Pancreas (tissue), 10 donors: ENCODE data around the gene SRP14. TPM values are rescaled to one million over a fixed set of nuclear protein-coding genes. Genes with fewer than 3 reads are reported as not detected.

Experiments
- ATAC-seq, 4 donors: fragments of 200-7000 bp; cut with Tn5 transposase; one replicate each; pipeline versions ENCODE4 v1.8.0 to v1.9.1; 2020; ENCODE audit warnings: mild to moderate bottlenecking in 4 of 4, moderate library complexity in 4 of 4
- DNase-seq, 6 donors: peaks; one replicate each; pipeline ENCODE4 v3.0.0-alpha.2; 2020
- FAIRE-seq: peaks from 2 replicates; lab custom pipeline; 2012; peaks lifted over from hg19 to GRCh38; lab: Jason Lieb, UNC
- H3K27ac ChIP-seq, 4 donors: fragments of 200-600 bp; sonication (generic); 1 replicate in 3 of 4; 2 replicates in 1 of 4; pipeline versions ENCODE4 v1.5.0 to v1.8.0; 2020
- H3K27me3 ChIP-seq, 4 donors: fragments of 200-600 bp; one replicate each; pipeline ENCODE4 v1.8.0; 2021
- H3K36me3 ChIP-seq, 3 donors: fragments of 200-600 bp; sonication (generic) in 1 of 3; one replicate each; pipeline versions ENCODE4 v1.5.0 to v1.8.0; 2020 to 2021
- H3K4me1 ChIP-seq, 3 donors: fragments of 200-600 bp; one replicate each; pipeline ENCODE4 v1.8.0; 2021
- H3K4me3 ChIP-seq, 4 donors: fragments of 200-600 bp; sonication (generic) in 2 of 4; one replicate each; pipeline versions ENCODE4 v1.5.0 to v1.8.0; 2020 to 2021
- H3K9me3 ChIP-seq, 4 donors: fragments of 200-600 bp; one replicate each; pipeline ENCODE4 v1.8.0; 2021
- WGBS, 2 donors: extraction: QIAGEN DNeasy Blood & Tissue Kit; methylation state at CpG; one replicate each; pipeline ENCODE4 v1.1.7; 2013; 5-methylcytosine and 5-hydroxymethylcytosine counted together
- intact Hi-C, 3 donors: fragments of 100-400 bp; cut with DNase I; formaldehyde crosslinking; loops; one replicate each; pipeline versions ENCODE4 v1.11.1 to v1.14.2; 2022
- polyA plus RNA-seq, 2 donors: library from polyadenylated mRNA; stranded (reverse); fragments of 200-250 nt; gene quantifications; one replicate each; pipeline ENCODE4 v1.2.3, GENCODE V29; 2013
- total RNA-seq, 6 donors: library from RNA; stranded (reverse); fragmentation: NEBNext Ultra II Directional in 4 of 6; extraction: Animal tissue kit (Norgen Biotek cat#: 25700) in 4 of 6; gene quantifications; one replicate each; pipeline versions ENCODE4 v1.2.1 to v1.2.4, GENCODE V29; 2021 to 2023
- TF ChIP-seq, protein P1 (sequence below), 4 donors: fragments of 200-600 bp; sonication (generic) in 3 of 4; IDR thresholded peaks; one replicate each; pipeline versions ENCODE4 v1.5.0 to v1.8.0; 2021; ENCODE audit warnings: antibody characterized with exemption in 4 of 4
- donor health status: healthy with polysubstance abuse.
- donor health status: DM: no; HTN: no; CAD: no; lungs with moderate emphysema.
- donor health status: DM: no; HTN: no; CAD: no.
- donor health status: control.
- donor health status: control.
- donor health status: Bipolar disorder and iron deficiency.
- donor health status: DM: yes; HTN: yes; CAD: no.
- donor health status: DM: no; HTN: no; CAD: no.
- donor health status: DM: no; HTN: no; CAD: no.
- donor health status: DM: yes; HTN: yes; CAD: no.

SRP14 gene
- total and polyA plus RNA-seq, 8 donors, result 42.7 to 198 (median 63.1) TPM

- peaks cover 10 to 34% (median 16%) of the 10 kb centered on the region in 3 donors for H3K4me1 ChIP-seq
- intact Hi-C loops, result no loop called here
- H3K4me3 ChIP-seq, result no peak overlapping the region
- no peak for ATAC-seq
- no peaks in the 10 kb centered on the region for H3K9me3 ChIP-seq
- TF ChIP-seq, protein P1, sequence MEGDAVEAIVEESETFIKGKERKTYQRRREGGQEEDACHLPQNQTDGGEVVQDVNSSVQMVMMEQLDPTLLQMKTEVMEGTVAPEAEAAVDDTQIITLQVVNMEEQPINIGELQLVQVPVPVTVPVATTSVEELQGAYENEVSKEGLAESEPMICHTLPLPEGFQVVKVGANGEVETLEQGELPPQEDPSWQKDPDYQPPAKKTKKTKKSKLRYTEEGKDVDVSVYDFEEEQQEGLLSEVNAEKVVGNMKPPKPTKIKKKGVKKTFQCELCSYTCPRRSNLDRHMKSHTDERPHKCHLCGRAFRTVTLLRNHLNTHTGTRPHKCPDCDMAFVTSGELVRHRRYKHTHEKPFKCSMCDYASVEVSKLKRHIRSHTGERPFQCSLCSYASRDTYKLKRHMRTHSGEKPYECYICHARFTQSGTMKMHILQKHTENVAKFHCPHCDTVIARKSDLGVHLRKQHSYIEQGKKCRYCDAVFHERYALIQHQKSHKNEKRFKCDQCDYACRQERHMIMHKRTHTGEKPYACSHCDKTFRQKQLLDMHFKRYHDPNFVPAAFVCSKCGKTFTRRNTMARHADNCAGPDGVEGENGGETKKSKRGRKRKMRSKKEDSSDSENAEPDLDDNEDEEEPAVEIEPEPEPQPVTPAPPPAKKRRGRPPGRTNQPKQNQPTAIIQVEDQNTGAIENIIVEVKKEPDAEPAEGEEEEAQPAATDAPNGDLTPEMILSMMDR (IDR thresholded peaks at IDR 0.05), result no peak
- H3K27me3 ChIP-seq, result no peaks in the 10 kb centered on the region
- peak in 1 of 6 donors; percentile 15 for DNase-seq
- WGBS, 2 donors, result 84 to 89% methylated on average over 12 of the region's 12 CpGs
- no peak overlapping the region for H3K27ac ChIP-seq
- no peak for FAIRE-seq
- H3K36me3 ChIP-seq, result no peaks in the 10 kb centered on the region
Observed at GRCh38 chr15:40050788-40051470, 11.9 kb upstream of the SRP14 start.

- peaks cover 0 to 22% (median 0%) of the 10 kb centered on the region in 3 donors for H3K4me1 ChIP-seq
- TF ChIP-seq, protein P1 (IDR thresholded peaks at IDR 0.05), result no peak
- DNase-seq (peak in 1 of 6 donors; percentile 7), ATAC-seq (no peak), FAIRE-seq (no peak)
- no peak overlapping the region for H3K4me3 ChIP-seq
- H3K27ac ChIP-seq, result peak overlapping the region in 1 of 4 donors; percentile 72
- no peaks in the 10 kb centered on the region for H3K36me3 ChIP-seq
- no peaks in the 10 kb centered on the region for H3K9me3 ChIP-seq
- intact Hi-C loops, result loop anchor here in 2 of 3 donors (5.0 kb wide), 2 partner anchors 53 to 223 kb away; no protein-coding TSS in a partner anchor
- H3K27me3 ChIP-seq, result no peaks in the 10 kb centered on the region
- WGBS, 2 donors, result 81 to 83% methylated on average over 3 of the region's 3 CpGs
Observed at GRCh38 chr15:40048926-40049475, 10.0 kb upstream of the SRP14 start.

DNA sequence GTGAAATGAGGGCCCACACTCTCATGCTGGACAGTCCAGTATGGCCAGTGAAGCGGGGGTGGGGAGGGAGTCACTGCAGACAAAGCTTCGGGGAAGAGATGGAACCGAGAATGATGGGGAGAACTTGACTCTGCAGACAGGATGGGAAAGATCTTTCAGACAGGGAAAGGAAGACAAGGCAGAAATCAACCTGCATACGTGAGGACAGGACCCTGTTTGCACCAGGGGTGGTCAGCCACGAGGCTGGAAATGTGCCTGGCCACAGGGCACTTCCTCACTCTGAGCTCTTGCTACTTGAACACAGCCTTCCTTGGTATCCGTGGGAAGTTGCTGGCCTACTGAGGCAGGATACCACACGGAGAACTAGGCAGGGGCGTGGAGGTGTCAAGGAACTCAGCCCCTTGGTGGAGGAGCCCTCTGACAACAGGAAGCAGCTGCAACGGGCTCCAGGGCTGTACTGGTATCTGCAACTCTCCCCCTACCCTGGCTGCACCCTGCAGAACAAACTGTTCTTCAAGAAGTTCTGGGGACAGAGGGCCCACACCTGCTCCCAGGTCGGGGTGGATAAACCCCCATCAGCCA is 9.3 kb upstream of the SRP14 start:
- TF ChIP-seq, protein P1 (IDR thresholded peaks at IDR 0.05), result no peak
- Histone ChIP-seq H3K36me3 (no peaks in the 10 kb centered on the region), H3K27ac (peak overlapping the region in 2 of 4 donors; percentile 72), H3K27me3 (no peaks in the 10 kb centered on the region), H3K4me3 (no peak overlapping the region), H3K9me3 (no peaks in the 10 kb centered on the region), H3K4me1 (peaks cover 0 to 22% (median 0%) of the 10 kb centered on the region in 3 donors)
- FAIRE-seq (no peak), ATAC-seq (no peak), DNase-seq (peak in 1 of 6 donors; percentile 34)
- WGBS, 2 donors, result 75 to 76% methylated on average over 10 of the region's 10 CpGs
- intact Hi-C loops, result loop anchor here in 2 of 3 donors (5.0 kb wide), 2 partner anchors 54 to 224 kb away; no protein-coding TSS in a partner anchor

DNA sequence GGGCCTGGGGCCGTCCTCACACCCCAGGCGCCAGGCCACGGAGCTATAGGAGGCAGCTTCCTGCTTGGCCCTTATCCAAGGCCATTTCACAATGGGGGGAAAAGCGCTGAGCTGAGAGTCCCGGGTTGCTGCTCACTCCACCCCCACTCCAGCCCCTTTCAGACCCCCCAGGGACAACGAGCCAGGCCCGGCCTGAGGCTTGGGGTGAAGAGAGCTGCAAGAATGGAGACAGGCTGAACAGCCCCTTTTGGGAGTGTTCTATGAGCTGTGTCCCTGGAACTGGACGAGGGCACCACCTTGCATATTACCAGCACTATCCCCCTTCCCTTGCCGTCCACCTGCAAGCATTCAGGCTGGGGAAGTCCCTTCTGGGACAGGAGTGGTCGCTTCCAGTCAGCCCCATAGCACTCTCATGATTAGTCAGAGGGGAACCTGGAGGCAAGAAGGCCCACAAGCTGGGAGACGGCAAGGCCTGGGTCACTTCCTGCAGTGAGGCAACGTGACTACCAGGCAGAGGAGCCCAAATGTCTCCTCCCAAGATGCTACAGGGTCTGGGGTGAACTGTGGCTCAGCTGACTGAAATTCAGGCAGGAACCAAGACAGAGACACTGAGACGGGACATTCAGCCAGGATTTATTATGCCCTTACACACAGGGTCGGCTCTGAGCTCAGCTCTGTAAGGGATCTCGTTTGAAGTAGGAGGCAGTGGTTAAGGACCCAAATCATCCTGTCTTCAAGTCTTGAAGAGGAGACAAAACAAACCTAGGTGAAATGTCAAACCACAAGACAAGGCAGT is 8.6 kb upstream of the SRP14 start:
- peak in 2 of 6 donors; percentile 38 to 61 for DNase-seq
- H3K4me1 ChIP-seq, result peaks cover 0 to 22% (median 0%) of the 10 kb centered on the region in 3 donors

More for the DNA sequence above, 8.6 kb upstream of the SRP14 start:
- ATAC-seq, result peak in 3 of 4 donors; percentile 16 to 65 (median 56)
- FAIRE-seq, result no peak
- H3K27me3 ChIP-seq, result no peaks in the 10 kb centered on the region
- 56 to 62% methylated on average over 15 of the region's 15 CpGs for WGBS, 2 donors
- peak overlapping the region in 3 of 4 donors; percentile 23 to 72 (median 72) for H3K27ac ChIP-seq
- H3K9me3 ChIP-seq, result no peaks in the 10 kb centered on the region
- intact Hi-C loops, result loop anchor here in 2 of 3 donors (5.0 kb wide), 2 partner anchors 55 to 225 kb away; no protein-coding TSS in a partner anchor
- H3K4me3 ChIP-seq, result no peak overlapping the region
- H3K36me3 ChIP-seq, result no peaks in the 10 kb centered on the region
- TF ChIP-seq, protein P1 (IDR thresholded peaks at IDR 0.05), result no peak
